Loucy (cell line): ENCODE results near the gene TPGS1.

Experiments used
- H2AFZ ChIP-seq: fragments of 200-600 bp; sonication (generic); 2 replicates; pipeline ENCODE4 v1.6.0; 2016; ENCODE audit warnings: antibody characterized with exemption, mild to moderate bottlenecking, low read length, moderate library complexity
- H3F3A ChIP-seq: fragments of 200-600 bp; 2 replicates; pipeline ENCODE4 v1.6.0; 2016; ENCODE audit warnings: antibody characterized with exemption, low read depth, mild to moderate bottlenecking
- H3K27me3 ChIP-seq: fragments of 200-600 bp; sonication (generic); 2 replicates; pipeline ENCODE4 v1.6.1; 2014; ENCODE audit warnings: low read length, mild to moderate bottlenecking; ENCODE audit not compliant: insufficient read depth, poor library complexity, severe bottlenecking
- H3K36me3 ChIP-seq: fragments of 200-600 bp; sonication (generic); 2 replicates; pipeline ENCODE4 v1.6.1; 2016; ENCODE audit warnings: low read length; ENCODE audit not compliant: insufficient read depth
- H3K4me1 ChIP-seq: fragments of 200-600 bp; sonication (generic); 2 replicates; pipeline ENCODE4 v1.5.1; 2014; ENCODE audit warnings: low read length, mild to moderate bottlenecking; ENCODE audit not compliant: insufficient read depth, poor library complexity, severe bottlenecking
- H3K4me2 ChIP-seq: fragments of 200-600 bp; sonication (generic); 2 replicates; pipeline ENCODE4 v1.6.0; 2014; ENCODE audit warnings: antibody characterized with exemption, low read length, low read depth, mild to moderate bottlenecking; ENCODE audit not compliant: poor library complexity, severe bottlenecking
- H3K4me3 ChIP-seq: fragments of 200-600 bp; sonication (generic); 2 replicates; pipeline ENCODE4 v1.5.1; 2014; ENCODE audit warnings: low read length, mild to moderate bottlenecking, mixed read lengths; ENCODE audit not compliant: poor library complexity, severe bottlenecking
- H3K79me2 ChIP-seq: fragments of 200-600 bp; sonication (generic); 2 replicates; pipeline ENCODE4 v1.6.1; 2014; ENCODE audit warnings: low read length; ENCODE audit not compliant: insufficient read depth
- H3K9ac ChIP-seq: fragments of 200-600 bp; sonication (generic); 2 replicates; pipeline ENCODE4 v1.6.0; 2014; ENCODE audit warnings: mild to moderate bottlenecking, low read depth, low read length, moderate library complexity; ENCODE audit not compliant: poor library complexity, severe bottlenecking
- H3K9me2 ChIP-seq: fragments of 200-600 bp; sonication (generic); replicated peaks from 2 replicates; pipeline ENCODE4 v1.6.1; 2016; ENCODE audit warnings: low read depth, low read length, mixed read lengths
- H3K9me3 ChIP-seq: fragments of 200-600 bp; sonication (generic); 2 replicates; pipeline ENCODE4 v1.6.1; 2014; ENCODE audit warnings: mild to moderate bottlenecking, antibody characterized with exemption, low read length, low read depth; ENCODE audit not compliant: insufficient read depth
- H4K20me1 ChIP-seq: fragments of 200-600 bp; sonication (generic); 2 replicates; pipeline ENCODE4 v1.6.0; 2014; ENCODE audit warnings: antibody characterized with exemption, low read length, mild to moderate bottlenecking; ENCODE audit not compliant: insufficient read depth, poor library complexity, severe bottlenecking
- EZH2phosphoT487 ChIP-seq: fragments of 200-600 bp; IDR thresholded peaks from 2 replicates; pipeline ENCODE4 v1.6.1; 2018; ENCODE audit warnings: antibody characterized with exemption, mild to moderate bottlenecking, moderate library complexity, borderline replicate concordance
- TF ChIP-seq, protein P1 (sequence below): fragments of 200-600 bp; sonication (generic); conservative IDR thresholded peaks from 2 replicates; pipeline ENCODE4 v1.5.1; 2014; ENCODE audit warnings: mild to moderate bottlenecking, antibody characterized with exemption, low read length

TPGS1 gene

GRCh38 chr19:517721-518597 lies 10.7 kb downstream of the TPGS1 start:
- H4K20me1 ChIP-seq, result no peaks in the 10 kb centered on the region
- H3K36me3 ChIP-seq, result no peaks in the 10 kb centered on the region
- TF ChIP-seq, protein P1, sequence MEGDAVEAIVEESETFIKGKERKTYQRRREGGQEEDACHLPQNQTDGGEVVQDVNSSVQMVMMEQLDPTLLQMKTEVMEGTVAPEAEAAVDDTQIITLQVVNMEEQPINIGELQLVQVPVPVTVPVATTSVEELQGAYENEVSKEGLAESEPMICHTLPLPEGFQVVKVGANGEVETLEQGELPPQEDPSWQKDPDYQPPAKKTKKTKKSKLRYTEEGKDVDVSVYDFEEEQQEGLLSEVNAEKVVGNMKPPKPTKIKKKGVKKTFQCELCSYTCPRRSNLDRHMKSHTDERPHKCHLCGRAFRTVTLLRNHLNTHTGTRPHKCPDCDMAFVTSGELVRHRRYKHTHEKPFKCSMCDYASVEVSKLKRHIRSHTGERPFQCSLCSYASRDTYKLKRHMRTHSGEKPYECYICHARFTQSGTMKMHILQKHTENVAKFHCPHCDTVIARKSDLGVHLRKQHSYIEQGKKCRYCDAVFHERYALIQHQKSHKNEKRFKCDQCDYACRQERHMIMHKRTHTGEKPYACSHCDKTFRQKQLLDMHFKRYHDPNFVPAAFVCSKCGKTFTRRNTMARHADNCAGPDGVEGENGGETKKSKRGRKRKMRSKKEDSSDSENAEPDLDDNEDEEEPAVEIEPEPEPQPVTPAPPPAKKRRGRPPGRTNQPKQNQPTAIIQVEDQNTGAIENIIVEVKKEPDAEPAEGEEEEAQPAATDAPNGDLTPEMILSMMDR, result no peak
- TF ChIP-seq EZH2phosphoT487, result no peak
- H3F3A ChIP-seq, result no peaks in the 10 kb centered on the region
- no peak overlapping the region for H3K4me3 ChIP-seq
- no peaks in the 10 kb centered on the region for H3K27me3 ChIP-seq
- H3K4me2 ChIP-seq, result no peak overlapping the region
- no peaks in the 10 kb centered on the region for H3K9me3 ChIP-seq
- H2AFZ ChIP-seq, result no peak overlapping the region
- no peak overlapping the region for H3K9ac ChIP-seq
- no peaks in the 10 kb centered on the region for H3K79me2 ChIP-seq
- H3K4me1 ChIP-seq, result no peaks in the 10 kb centered on the region
- H3K9me2 ChIP-seq, result no peaks in the 10 kb centered on the region

- no peaks in the 10 kb centered on the region for H3K27me3 ChIP-seq
- H3F3A ChIP-seq, result no peaks in the 10 kb centered on the region
- TF ChIP-seq, protein P1, result no peak
- TF ChIP-seq EZH2phosphoT487, result no peak
- H3K9me3 ChIP-seq, result no peaks in the 10 kb centered on the region
- H3K4me2 ChIP-seq, result no peak overlapping the region
- no peak overlapping the region for H2AFZ ChIP-seq
- no peak overlapping the region for H3K4me3 ChIP-seq
- no peak overlapping the region for H3K9ac ChIP-seq
- H3K9me2 ChIP-seq, result no peaks in the 10 kb centered on the region
- no peaks in the 10 kb centered on the region for H3K4me1 ChIP-seq
- H4K20me1 ChIP-seq, result no peaks in the 10 kb centered on the region
- H3K36me3 ChIP-seq, result no peaks in the 10 kb centered on the region
- no peaks in the 10 kb centered on the region for H3K79me2 ChIP-seq
These were observed 11.4 kb downstream of the TPGS1 start for GRCh38 chr19:518598-519231.

- no peaks in the 10 kb centered on the region for H3K36me3 ChIP-seq
- no peak overlapping the region for H2AFZ ChIP-seq
- H3K4me2 ChIP-seq, result no peak overlapping the region
- H3F3A ChIP-seq, result no peaks in the 10 kb centered on the region
- H3K79me2 ChIP-seq, result no peaks in the 10 kb centered on the region
- no peaks in the 10 kb centered on the region for H4K20me1 ChIP-seq
- H3K9me3 ChIP-seq, result no peaks in the 10 kb centered on the region
- TF ChIP-seq, protein P1, result no peak
- TF ChIP-seq EZH2phosphoT487, result no peak
- no peaks in the 10 kb centered on the region for H3K9me2 ChIP-seq
- H3K4me1 ChIP-seq, result no peaks in the 10 kb centered on the region
- H3K4me3 ChIP-seq, result no peak overlapping the region
- H3K9ac ChIP-seq, result no peak overlapping the region
- H3K27me3 ChIP-seq, result no peaks in the 10 kb centered on the region
These were observed 12.2 kb downstream of the TPGS1 start for GRCh38 chr19:519449-519865.
